SK-N-SH treated with all-trans-retinoic acid at 6 μM for 48 hours (cell line): ENCODE results near the gene CFAP100.

Source experiments
- ARNTL ChIP-seq: fragments of 450-650 bp; formaldehyde crosslinking; IDR thresholded peaks from 2 replicates; pipeline ENCODE4 v1.5.0; 2020; ENCODE audit warnings: low read depth, mild to moderate bottlenecking, moderate library complexity, borderline replicate concordance
- ESRRG ChIP-seq: fragments of 250-450 bp; sonication (Bioruptor Pico); IDR thresholded peaks from 2 replicates; pipeline ENCODE4 v1.6.1; 2021; ENCODE audit warnings: mild to moderate bottlenecking
- GLIS3 ChIP-seq: fragments of 250-450 bp; sonication (Bioruptor Pico); IDR thresholded peaks from 2 replicates; pipeline ENCODE4 v1.5.0; 2020; ENCODE audit warnings: mild to moderate bottlenecking, moderate library complexity
- RARB ChIP-seq: fragments of 250-450 bp; sonication (Bioruptor Pico); IDR thresholded peaks from 2 replicates; pipeline ENCODE4 v1.8.0; 2021; ENCODE audit warnings: mild to moderate bottlenecking, moderate library complexity
- SNAI2 ChIP-seq: fragments of 250-450 bp; sonication (Bioruptor Pico); IDR thresholded peaks from 2 replicates; pipeline ENCODE4 v1.5.0; 2020; ENCODE audit warnings: mild to moderate bottlenecking, moderate library complexity
- TOX ChIP-seq: fragments of 250-450 bp; sonication (Bioruptor Pico); IDR thresholded peaks from 2 replicates; pipeline ENCODE4 v1.8.0; 2021; ENCODE audit warnings: mild to moderate bottlenecking, moderate library complexity, borderline replicate concordance
- ZC3H10 ChIP-seq: fragments of 250-450 bp; sonication (Bioruptor Pico); IDR thresholded peaks from 2 replicates; pipeline ENCODE4 v1.5.1; 2021; ENCODE audit warnings: mild to moderate bottlenecking, moderate library complexity
- ZFP30 ChIP-seq: fragments of 450-650 bp; formaldehyde crosslinking; IDR thresholded peaks from 2 replicates; pipeline ENCODE4 v1.5.0; 2022; ENCODE audit warnings: mild to moderate bottlenecking, moderate library complexity
- TF ChIP-seq, protein P1 (sequence below): fragments of 250-450 bp; sonication (Bioruptor Pico); IDR thresholded peaks from 2 replicates; pipeline ENCODE4 v1.8.0; 2020; ENCODE audit warnings: mild to moderate bottlenecking, moderate library complexity, borderline replicate concordance
- TF ChIP-seq, protein P2 (sequence below): fragments of 250-450 bp; sonication (Bioruptor Pico); IDR thresholded peaks from 2 replicates; pipeline ENCODE4 v1.8.0; 2021; ENCODE audit warnings: low read depth, mild to moderate bottlenecking, moderate library complexity, borderline replicate concordance
- TF ChIP-seq, protein P3 (sequence below): fragments of 250-450 bp; sonication (Bioruptor Pico); IDR thresholded peaks from 2 replicates; pipeline ENCODE4 v1.5.0; 2020; ENCODE audit warnings: mild to moderate bottlenecking, moderate library complexity
- TF ChIP-seq, protein P4 (sequence below): fragments of 250-450 bp; sonication (Bioruptor Pico); IDR thresholded peaks from 2 replicates; pipeline ENCODE4 v1.5.1; 2020; ENCODE audit warnings: low read depth, mild to moderate bottlenecking, moderate library complexity

DNA sequence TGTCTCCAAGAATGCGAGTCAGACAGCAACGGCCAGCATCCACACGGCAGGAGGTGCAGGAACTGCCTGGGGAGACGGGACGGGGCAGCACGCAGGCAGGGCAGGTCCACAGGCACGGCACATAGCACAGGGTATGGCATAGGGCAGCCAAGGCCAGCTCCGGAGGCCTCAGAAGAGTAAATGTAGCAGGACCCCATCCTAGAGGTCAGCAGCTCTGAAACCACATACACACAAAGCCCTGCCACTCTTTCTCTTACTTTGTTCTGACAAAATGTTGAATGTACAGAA lies 54.1 kb downstream of the CFAP100 start:
- TF ChIP-seq, protein P1, sequence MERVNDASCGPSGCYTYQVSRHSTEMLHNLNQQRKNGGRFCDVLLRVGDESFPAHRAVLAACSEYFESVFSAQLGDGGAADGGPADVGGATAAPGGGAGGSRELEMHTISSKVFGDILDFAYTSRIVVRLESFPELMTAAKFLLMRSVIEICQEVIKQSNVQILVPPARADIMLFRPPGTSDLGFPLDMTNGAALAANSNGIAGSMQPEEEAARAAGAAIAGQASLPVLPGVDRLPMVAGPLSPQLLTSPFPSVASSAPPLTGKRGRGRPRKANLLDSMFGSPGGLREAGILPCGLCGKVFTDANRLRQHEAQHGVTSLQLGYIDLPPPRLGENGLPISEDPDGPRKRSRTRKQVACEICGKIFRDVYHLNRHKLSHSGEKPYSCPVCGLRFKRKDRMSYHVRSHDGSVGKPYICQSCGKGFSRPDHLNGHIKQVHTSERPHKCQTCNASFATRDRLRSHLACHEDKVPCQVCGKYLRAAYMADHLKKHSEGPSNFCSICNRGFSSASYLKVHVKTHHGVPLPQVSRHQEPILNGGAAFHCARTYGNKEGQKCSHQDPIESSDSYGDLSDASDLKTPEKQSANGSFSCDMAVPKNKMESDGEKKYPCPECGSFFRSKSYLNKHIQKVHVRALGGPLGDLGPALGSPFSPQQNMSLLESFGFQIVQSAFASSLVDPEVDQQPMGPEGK (CRISPR knock-in tag): no peak
- TF ChIP-seq TOX (CRISPR knock-in tag) (no peak), ZC3H10 (CRISPR knock-in tag) (no peak), ZFP30 (CRISPR knock-in tag) (no peak), GLIS3 (CRISPR knock-in tag) (no peak), SNAI2 (CRISPR knock-in tag) (no peak), ARNTL (no peak), ESRRG (CRISPR knock-in tag) (no peak), RARB (CRISPR knock-in tag) (no peak)
- TF ChIP-seq, protein P2, sequence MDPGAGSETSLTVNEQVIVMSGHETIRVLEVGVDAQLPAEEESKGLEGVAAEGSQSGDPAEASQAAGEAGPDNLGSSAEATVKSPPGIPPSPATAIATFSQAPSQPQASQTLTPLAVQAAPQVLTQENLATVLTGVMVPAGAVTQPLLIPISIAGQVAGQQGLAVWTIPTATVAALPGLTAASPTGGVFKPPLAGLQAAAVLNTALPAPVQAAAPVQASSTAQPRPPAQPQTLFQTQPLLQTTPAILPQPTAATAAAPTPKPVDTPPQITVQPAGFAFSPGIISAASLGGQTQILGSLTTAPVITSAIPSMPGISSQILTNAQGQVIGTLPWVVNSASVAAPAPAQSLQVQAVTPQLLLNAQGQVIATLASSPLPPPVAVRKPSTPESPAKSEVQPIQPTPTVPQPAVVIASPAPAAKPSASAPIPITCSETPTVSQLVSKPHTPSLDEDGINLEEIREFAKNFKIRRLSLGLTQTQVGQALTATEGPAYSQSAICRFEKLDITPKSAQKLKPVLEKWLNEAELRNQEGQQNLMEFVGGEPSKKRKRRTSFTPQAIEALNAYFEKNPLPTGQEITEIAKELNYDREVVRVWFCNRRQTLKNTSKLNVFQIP (CRISPR knock-in tag): no peak
- TF ChIP-seq, protein P3, sequence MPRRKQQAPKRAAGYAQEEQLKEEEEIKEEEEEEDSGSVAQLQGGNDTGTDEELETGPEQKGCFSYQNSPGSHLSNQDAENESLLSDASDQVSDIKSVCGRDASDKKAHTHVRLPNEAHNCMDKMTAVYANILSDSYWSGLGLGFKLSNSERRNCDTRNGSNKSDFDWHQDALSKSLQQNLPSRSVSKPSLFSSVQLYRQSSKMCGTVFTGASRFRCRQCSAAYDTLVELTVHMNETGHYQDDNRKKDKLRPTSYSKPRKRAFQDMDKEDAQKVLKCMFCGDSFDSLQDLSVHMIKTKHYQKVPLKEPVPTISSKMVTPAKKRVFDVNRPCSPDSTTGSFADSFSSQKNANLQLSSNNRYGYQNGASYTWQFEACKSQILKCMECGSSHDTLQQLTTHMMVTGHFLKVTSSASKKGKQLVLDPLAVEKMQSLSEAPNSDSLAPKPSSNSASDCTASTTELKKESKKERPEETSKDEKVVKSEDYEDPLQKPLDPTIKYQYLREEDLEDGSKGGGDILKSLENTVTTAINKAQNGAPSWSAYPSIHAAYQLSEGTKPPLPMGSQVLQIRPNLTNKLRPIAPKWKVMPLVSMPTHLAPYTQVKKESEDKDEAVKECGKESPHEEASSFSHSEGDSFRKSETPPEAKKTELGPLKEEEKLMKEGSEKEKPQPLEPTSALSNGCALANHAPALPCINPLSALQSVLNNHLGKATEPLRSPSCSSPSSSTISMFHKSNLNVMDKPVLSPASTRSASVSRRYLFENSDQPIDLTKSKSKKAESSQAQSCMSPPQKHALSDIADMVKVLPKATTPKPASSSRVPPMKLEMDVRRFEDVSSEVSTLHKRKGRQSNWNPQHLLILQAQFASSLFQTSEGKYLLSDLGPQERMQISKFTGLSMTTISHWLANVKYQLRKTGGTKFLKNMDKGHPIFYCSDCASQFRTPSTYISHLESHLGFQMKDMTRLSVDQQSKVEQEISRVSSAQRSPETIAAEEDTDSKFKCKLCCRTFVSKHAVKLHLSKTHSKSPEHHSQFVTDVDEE (CRISPR knock-in tag): no peak
- TF ChIP-seq, protein P4, sequence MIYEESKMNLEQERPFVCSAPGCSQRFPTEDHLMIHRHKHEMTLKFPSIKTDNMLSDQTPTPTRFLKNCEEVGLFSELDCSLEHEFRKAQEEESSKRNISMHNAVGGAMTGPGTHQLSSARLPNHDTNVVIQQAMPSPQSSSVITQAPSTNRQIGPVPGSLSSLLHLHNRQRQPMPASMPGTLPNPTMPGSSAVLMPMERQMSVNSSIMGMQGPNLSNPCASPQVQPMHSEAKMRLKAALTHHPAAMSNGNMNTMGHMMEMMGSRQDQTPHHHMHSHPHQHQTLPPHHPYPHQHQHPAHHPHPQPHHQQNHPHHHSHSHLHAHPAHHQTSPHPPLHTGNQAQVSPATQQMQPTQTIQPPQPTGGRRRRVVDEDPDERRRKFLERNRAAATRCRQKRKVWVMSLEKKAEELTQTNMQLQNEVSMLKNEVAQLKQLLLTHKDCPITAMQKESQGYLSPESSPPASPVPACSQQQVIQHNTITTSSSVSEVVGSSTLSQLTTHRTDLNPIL (CRISPR knock-in tag): no peak
